Measurements from ENCODE around the gene NACC2. TPM values are rescaled to one million over a fixed set of nuclear protein-coding genes. Genes with fewer than 3 reads are reported as not detected.
A peak's percentile ranks its signal among the peaks of the same experiment; 100 is the strongest.

NACC2 gene
- total RNA-seq, 2 donors from 2014 or later = 24.5 to 55.2 TPM

GRCh38 chr9:135990468-135991429, 104.3 kb downstream of the NACC2 start:
- Histone ChIP-seq H3K4me3 (no peak overlapping the region), H3K27ac (no peak overlapping the region), H3K27me3 (replicated peaks; ENCODE audit: insufficient read depth) (no peaks in the 10 kb centered on the region), H3K36me3 (no peaks in the 10 kb centered on the region), H3K9me3 (no peaks in the 10 kb centered on the region), H3K4me1 (replicated peaks) (peaks cover 20% of the 10 kb centered on the region)
- no peak for DNase-seq (ENCODE audit: low spot score)
- intact Hi-C loops (cut with DNase I) = no loop called here
- 33% methylated on average over 19 of the region's 21 CpGs for WGBS
- TF ChIP-seq POLR2A (IDR thresholded peaks at IDR 0.05) = no peak
- TF ChIP-seq POLR2AphosphoS5 (IDR thresholded peaks at IDR 0.05) = no peak
- TF ChIP-seq CTCF (IDR thresholded peaks at IDR 0.05) = no peak

- H3K27ac ChIP-seq = no peak overlapping the region
- H3K4me1 ChIP-seq (replicated peaks) = peaks cover 20% of the 10 kb centered on the region
- no peaks in the 10 kb centered on the region for H3K9me3 ChIP-seq
- no peaks in the 10 kb centered on the region for H3K27me3 ChIP-seq (replicated peaks; ENCODE audit: insufficient read depth)
- TF ChIP-seq POLR2AphosphoS5 (IDR thresholded peaks at IDR 0.05) = no peak
- TF ChIP-seq CTCF (IDR thresholded peaks at IDR 0.05) = no peak
- no peak for TF ChIP-seq POLR2A (IDR thresholded peaks at IDR 0.05)
- H3K4me3 ChIP-seq = no peak overlapping the region
- no peaks in the 10 kb centered on the region for H3K36me3 ChIP-seq
- intact Hi-C loops (cut with DNase I) = no loop called here
- peak; percentile 49 for DNase-seq (ENCODE audit: low spot score)
- 21% methylated on average over 32 of the region's 36 CpGs for WGBS
These were observed 105.2 kb downstream of the NACC2 start for GRCh38 chr9:135989722-135990467.

GRCh38 chr9:135989157-135989556, 105.9 kb downstream of the NACC2 start:
- WGBS = 100% methylated on average over 1 of the region's 8 CpGs
- Histone ChIP-seq H3K27ac (no peak overlapping the region), H3K9me3 (no peaks in the 10 kb centered on the region), H3K4me1 (replicated peaks) (peaks cover 20% of the 10 kb centered on the region), H3K27me3 (replicated peaks; ENCODE audit: insufficient read depth) (no peaks in the 10 kb centered on the region), H3K36me3 (no peaks in the 10 kb centered on the region), H3K4me3 (no peak overlapping the region)
- no peak for TF ChIP-seq POLR2A (IDR thresholded peaks at IDR 0.05)
- no peak for TF ChIP-seq POLR2AphosphoS5 (IDR thresholded peaks at IDR 0.05)
- TF ChIP-seq CTCF (IDR thresholded peaks at IDR 0.05) = no peak
- intact Hi-C loops (cut with DNase I) = no loop called here
- no peak for DNase-seq (ENCODE audit: low spot score)

- no peaks in the 10 kb centered on the region for H3K9me3 ChIP-seq
- no peaks in the 10 kb centered on the region for H3K27me3 ChIP-seq (replicated peaks; ENCODE audit: insufficient read depth)
- no peak for TF ChIP-seq POLR2A (IDR thresholded peaks at IDR 0.05)
- no peak for TF ChIP-seq CTCF (IDR thresholded peaks at IDR 0.05)
- TF ChIP-seq POLR2AphosphoS5 (IDR thresholded peaks at IDR 0.05) = no peak
- no peak overlapping the region for H3K27ac ChIP-seq
- H3K4me1 ChIP-seq (replicated peaks) = peaks cover 20% of the 10 kb centered on the region
- H3K4me3 ChIP-seq = no peak overlapping the region
- no peak for DNase-seq (ENCODE audit: low spot score)
- WGBS = 81% methylated on average over 17 of the region's 17 CpGs
- no peaks in the 10 kb centered on the region for H3K36me3 ChIP-seq
- intact Hi-C loops (cut with DNase I) = no loop called here
These were observed 106.6 kb downstream of the NACC2 start for GRCh38 chr9:135988493-135988892.

All from prostate gland (tissue), 2 donors.